ENCODE results near the gene AGAP2.

The AGAP2 gene

GRCh38 chr12:57750561-57751431 is 12.3 kb upstream of the AGAP2 start:
- Histone ChIP-seq H3K9ac (ENCODE audit: low read depth, low read length) (peak overlapping the region; percentile 97), H3K27me3 (ENCODE audit: control insufficient read depth, insufficient read depth, low read length) (peaks cover 15% of the 10 kb centered on the region), H3K36me3 (ENCODE audit: control insufficient read depth, insufficient read depth, low read length) (peaks cover 24% of the 10 kb centered on the region), H3K4me3 (ENCODE audit: low read depth, low read length) (peak overlapping the region; percentile 95), H3K4me1 (ENCODE audit: control insufficient read depth, insufficient read depth, low read length) (peaks cover 13% of the 10 kb centered on the region), H3K9me3 (ENCODE audit: control insufficient read depth, insufficient read depth, low read length) (no peaks in the 10 kb centered on the region)

GRCh38 chr12:57749061-57749460 is 10.5 kb upstream of the AGAP2 start:
- no peak overlapping the region for H3K9ac ChIP-seq (ENCODE audit: low read depth, low read length)
- peaks cover 24% of the 10 kb centered on the region for H3K36me3 ChIP-seq (ENCODE audit: control insufficient read depth, insufficient read depth, low read length)

GRCh38 chr12:57746025-57746424 is 7.5 kb upstream of the AGAP2 start:
- H3K36me3 ChIP-seq (ENCODE audit: control insufficient read depth, insufficient read depth, low read length), result peaks cover 24% of the 10 kb centered on the region
- peak overlapping the region; percentile 90 for H3K4me3 ChIP-seq (ENCODE audit: low read depth, low read length)
- H3K9me3 ChIP-seq (ENCODE audit: control insufficient read depth, insufficient read depth, low read length), result no peaks in the 10 kb centered on the region
- no peak overlapping the region for H3K9ac ChIP-seq (ENCODE audit: low read depth, low read length)
- H3K4me1 ChIP-seq (ENCODE audit: control insufficient read depth, insufficient read depth, low read length), result peaks cover 3% of the 10 kb centered on the region
- peaks cover 19% of the 10 kb centered on the region for H3K27me3 ChIP-seq (ENCODE audit: control insufficient read depth, insufficient read depth, low read length)

More at GRCh38 chr12:57749061-57749460, 10.5 kb upstream of the AGAP2 start:
- no peak overlapping the region for H3K4me3 ChIP-seq (ENCODE audit: low read depth, low read length)
- H3K27me3 ChIP-seq (ENCODE audit: control insufficient read depth, insufficient read depth, low read length), result peaks cover 14% of the 10 kb centered on the region
- peaks cover 13% of the 10 kb centered on the region for H3K4me1 ChIP-seq (ENCODE audit: control insufficient read depth, insufficient read depth, low read length)
- no peaks in the 10 kb centered on the region for H3K9me3 ChIP-seq (ENCODE audit: control insufficient read depth, insufficient read depth, low read length)

GRCh38 chr12:57745485-57745881 is 6.9 kb upstream of the AGAP2 start:
- Histone ChIP-seq H3K27me3 (ENCODE audit: control insufficient read depth, insufficient read depth, low read length) (peaks cover 25% of the 10 kb centered on the region), H3K36me3 (ENCODE audit: control insufficient read depth, insufficient read depth, low read length) (peaks cover 22% of the 10 kb centered on the region), H3K4me3 (ENCODE audit: low read depth, low read length) (peak overlapping the region; percentile 90), H3K4me1 (ENCODE audit: control insufficient read depth, insufficient read depth, low read length) (peaks cover 3% of the 10 kb centered on the region), H3K9ac (ENCODE audit: low read depth, low read length) (peak overlapping the region; percentile 67), H3K9me3 (ENCODE audit: control insufficient read depth, insufficient read depth, low read length) (no peaks in the 10 kb centered on the region)

GRCh38 chr12:57744777-57745484 is 6.4 kb upstream of the AGAP2 start, which contains the start of gene TSPAN31:
Gene TSPAN31, plus strand, starts transcription at chr12:57745039. Its CDS starts 116 bp downstream, at chr12:57745155.
- Histone ChIP-seq H3K9ac (ENCODE audit: low read depth, low read length) (peak within 1 kb of the TSS; percentile 67), H3K9me3 (ENCODE audit: control insufficient read depth, insufficient read depth, low read length) (no peaks in the 10 kb centered on the region), H3K36me3 (ENCODE audit: control insufficient read depth, insufficient read depth, low read length) (peaks cover 19% of the 10 kb centered on the region), H3K27me3 (ENCODE audit: control insufficient read depth, insufficient read depth, low read length) (peaks cover 30% of the 10 kb centered on the region), H3K4me1 (ENCODE audit: control insufficient read depth, insufficient read depth, low read length) (peaks cover 3% of the 10 kb centered on the region), H3K4me3 (ENCODE audit: low read depth, low read length) (peak within 1 kb of the TSS; percentile 90)

- Histone ChIP-seq H3K9ac (ENCODE audit: low read depth, low read length) (peak overlapping the region; percentile 28), H3K4me3 (ENCODE audit: low read depth, low read length) (peak overlapping the region; percentile 90), H3K4me1 (ENCODE audit: control insufficient read depth, insufficient read depth, low read length) (peaks cover 3% of the 10 kb centered on the region), H3K36me3 (ENCODE audit: control insufficient read depth, insufficient read depth, low read length) (peaks cover 19% of the 10 kb centered on the region), H3K27me3 (ENCODE audit: control insufficient read depth, insufficient read depth, low read length) (peaks cover 36% of the 10 kb centered on the region), H3K9me3 (ENCODE audit: control insufficient read depth, insufficient read depth, low read length) (no peaks in the 10 kb centered on the region)
Observed at GRCh38 chr12:57744194-57744776, 5.7 kb upstream of the AGAP2 start.

- Histone ChIP-seq H3K4me3 (ENCODE audit: low read depth, low read length) (no peak overlapping the region), H3K9ac (ENCODE audit: low read depth, low read length) (no peak overlapping the region), H3K4me1 (ENCODE audit: control insufficient read depth, insufficient read depth, low read length) (peaks cover 3% of the 10 kb centered on the region), H3K9me3 (ENCODE audit: control insufficient read depth, insufficient read depth, low read length) (no peaks in the 10 kb centered on the region), H3K36me3 (ENCODE audit: control insufficient read depth, insufficient read depth, low read length) (peaks cover 19% of the 10 kb centered on the region), H3K27me3 (ENCODE audit: control insufficient read depth, insufficient read depth, low read length) (peaks cover 41% of the 10 kb centered on the region)
Observed at GRCh38 chr12:57743769-57744168, 5.2 kb upstream of the AGAP2 start.

- H3K4me1 ChIP-seq (ENCODE audit: control insufficient read depth, insufficient read depth, low read length), result peaks cover 3% of the 10 kb centered on the region
- no peaks in the 10 kb centered on the region for H3K9me3 ChIP-seq (ENCODE audit: control insufficient read depth, insufficient read depth, low read length)
- H3K4me3 ChIP-seq (ENCODE audit: low read depth, low read length), result peak overlapping the region; percentile 26
- H3K9ac ChIP-seq (ENCODE audit: low read depth, low read length), result no peak overlapping the region
- peaks cover 5% of the 10 kb centered on the region for H3K36me3 ChIP-seq (ENCODE audit: control insufficient read depth, insufficient read depth, low read length)
- H3K27me3 ChIP-seq (ENCODE audit: control insufficient read depth, insufficient read depth, low read length), result peaks cover 51% of the 10 kb centered on the region
Observed at GRCh38 chr12:57741844-57742738, 3.5 kb upstream of the AGAP2 start.

GRCh38 chr12:57741413-57741789 is 2.9 kb upstream of the AGAP2 start:
- Histone ChIP-seq H3K4me1 (ENCODE audit: control insufficient read depth, insufficient read depth, low read length) (peaks cover 6% of the 10 kb centered on the region), H3K4me3 (ENCODE audit: low read depth, low read length) (no peak overlapping the region), H3K36me3 (ENCODE audit: control insufficient read depth, insufficient read depth, low read length) (no peaks in the 10 kb centered on the region), H3K9me3 (ENCODE audit: control insufficient read depth, insufficient read depth, low read length) (no peaks in the 10 kb centered on the region), H3K9ac (ENCODE audit: low read depth, low read length) (no peak overlapping the region), H3K27me3 (ENCODE audit: control insufficient read depth, insufficient read depth, low read length) (peaks cover 58% of the 10 kb centered on the region)

GRCh38 chr12:57740656-57741412 is 2.3 kb upstream of the AGAP2 start:
- H3K4me3 ChIP-seq (ENCODE audit: low read depth, low read length), result no peak overlapping the region
- no peak overlapping the region for H3K9ac ChIP-seq (ENCODE audit: low read depth, low read length)
- no peaks in the 10 kb centered on the region for H3K36me3 ChIP-seq (ENCODE audit: control insufficient read depth, insufficient read depth, low read length)
- H3K9me3 ChIP-seq (ENCODE audit: control insufficient read depth, insufficient read depth, low read length), result no peaks in the 10 kb centered on the region
- H3K4me1 ChIP-seq (ENCODE audit: control insufficient read depth, insufficient read depth, low read length), result peaks cover 3% of the 10 kb centered on the region
- peaks cover 64% of the 10 kb centered on the region for H3K27me3 ChIP-seq (ENCODE audit: control insufficient read depth, insufficient read depth, low read length)

All from iPS-15b (cell line).